Gastroesophageal sphincter (tissue), 3 donors: Measurements from ENCODE around the gene KLC1.

Experiments
- CTCF ChIP-seq, 4 experiments: fragments of 200-600 bp in 2 of 4; fragments of 450-650 bp in 2 of 4; sonication (generic) in 1 of 4; IDR thresholded peaks; one replicate each; pipeline ENCODE4 v1.5.1; 2017 to 2019; ENCODE audit warnings: antibody characterized with exemption in 4 of 4, mild to moderate bottlenecking in 2 of 4, moderate library complexity in 2 of 4
- EP300 ChIP-seq: sonication (generic); formaldehyde crosslinking; IDR thresholded peaks from one replicate; pipeline ENCODE4 v1.6.1; 2017; ENCODE audit warnings: antibody characterized with exemption, mild to moderate bottlenecking
- POLR2AphosphoS5 ChIP-seq: sonication (generic); formaldehyde crosslinking; IDR thresholded peaks from one replicate; pipeline ENCODE4 v1.6.1; 2017; ENCODE audit warnings: antibody characterized with exemption

- TF ChIP-seq CTCF (IDR thresholded peaks at IDR 0.05) (no peak), EP300 (no peak), POLR2AphosphoS5 (no peak)
Observed at GRCh38 chr14:103734081-103734888, 105.3 kb downstream of the KLC1 start.
